WTC11 (cell line): ENCODE measurements around the gene LYRM4. TPM values are rescaled to one million over a fixed set of nuclear protein-coding genes. Genes with fewer than 3 reads are reported as not detected.

Source experiments
- ATAC-seq: fragments of 200-7000 bp; cut with Tn5 transposase; 2 replicates; pipeline ENCODE4 v1.10.0; 2021; ENCODE audit warnings: mild to moderate bottlenecking, moderate library complexity
- CTCF ChIA-PET: fragments of 300-600 bp; sonication (Branson Sonifier 250); formaldehyde crosslinking; loops from one replicate; lab custom pipeline; 2021; ENCODE audit warnings: antibody characterized with exemption; lab: Charles Lee
- POLR2A ChIA-PET: fragments of 350-600 bp; sonication (Branson Sonifier 250); formaldehyde crosslinking; loops from one replicate; lab custom pipeline; 2021; ENCODE audit warnings: antibody characterized with exemption; lab: Charles Lee
- DNase-seq: peaks from one replicate; pipeline ENCODE4 v3.0.0; 2021; ENCODE audit warnings: low spot score
- H3K27ac Mint-ChIP-seq: 2 replicates; pipeline ENCODE4 v1.8.0; 2021; ENCODE audit warnings: mixed read lengths
- H3K27me3 Mint-ChIP-seq: 2 replicates; pipeline ENCODE4 v1.8.0; 2021; ENCODE audit warnings: low read depth, mild to moderate bottlenecking, moderate library complexity, mixed read lengths
- H3K36me3 Mint-ChIP-seq: 2 replicates; pipeline ENCODE4 v1.8.0; 2021; ENCODE audit warnings: mixed read lengths
- H3K4me1 Mint-ChIP-seq: 2 replicates; pipeline ENCODE4 v1.8.0; 2022; ENCODE audit warnings: mixed read lengths
- H3K4me3 Mint-ChIP-seq: 2 replicates; pipeline ENCODE4 v1.8.0; 2021; ENCODE audit warnings: mild to moderate bottlenecking, moderate library complexity, mixed read lengths
- H3K9me3 Mint-ChIP-seq: 2 replicates; pipeline ENCODE4 v1.8.0; 2021; ENCODE audit warnings: mixed read lengths
- CREB1 ChIP-seq: sonication (generic); formaldehyde crosslinking; IDR thresholded peaks from 2 replicates; pipeline ENCODE4 v1.8.0; 2023; ENCODE audit warnings: mild to moderate bottlenecking, missing genetic modification reagents
- CTCF ChIP-seq: fragments of 200-600 bp; IDR thresholded peaks from 2 replicates; pipeline ENCODE4 v1.8.0; 2022; ENCODE audit warnings: antibody characterized with exemption
- ELF4 ChIP-seq: sonication (generic); formaldehyde crosslinking; IDR thresholded peaks from 2 replicates; pipeline ENCODE4 v1.8.1; 2022; ENCODE audit warnings: low read depth, mild to moderate bottlenecking, moderate library complexity, missing genetic modification reagents
- ESRRA ChIP-seq: sonication (generic); formaldehyde crosslinking; IDR thresholded peaks from 2 replicates; pipeline ENCODE4 v1.8.1; 2022; ENCODE audit warnings: mild to moderate bottlenecking, missing genetic modification reagents, borderline replicate concordance
- ETV6 ChIP-seq: sonication (generic); formaldehyde crosslinking; IDR thresholded peaks from 2 replicates; pipeline ENCODE4 v1.8.1; 2022; ENCODE audit warnings: mild to moderate bottlenecking, missing genetic modification reagents
- FOXJ3 ChIP-seq: sonication (generic); formaldehyde crosslinking; IDR thresholded peaks from 2 replicates; pipeline ENCODE4 v1.9.0; 2021; ENCODE audit warnings: missing genetic modification reagents, mild to moderate bottlenecking, borderline replicate concordance
- FOXP1 ChIP-seq: sonication (generic); formaldehyde crosslinking; IDR thresholded peaks from 2 replicates; pipeline ENCODE4 v1.8.0; 2022; ENCODE audit warnings: missing genetic modification reagents, mild to moderate bottlenecking, moderate library complexity, borderline replicate concordance
- GRHL2 ChIP-seq: fragments of 250-450 bp; sonication (Bioruptor Pico); IDR thresholded peaks from 2 replicates; pipeline ENCODE4 v1.8.0; 2022; ENCODE audit warnings: mild to moderate bottlenecking, moderate library complexity; ENCODE audit not compliant: insufficient replicate concordance, severe bottlenecking
- IRF2 ChIP-seq: sonication (generic); formaldehyde crosslinking; IDR thresholded peaks from 2 replicates; pipeline ENCODE4 v1.8.0; 2022; ENCODE audit warnings: low read depth, missing genetic modification reagents, borderline replicate concordance
- JUN ChIP-seq: sonication (generic); formaldehyde crosslinking; IDR thresholded peaks from 2 replicates; pipeline ENCODE4 v1.8.0; 2023; ENCODE audit warnings: mild to moderate bottlenecking, missing genetic modification reagents
- KAT7 ChIP-seq: sonication (generic); formaldehyde crosslinking; IDR thresholded peaks from 2 replicates; pipeline ENCODE4 v1.8.1; 2023; ENCODE audit warnings: missing genetic modification reagents, mild to moderate bottlenecking, borderline replicate concordance
- MAX ChIP-seq: sonication (generic); formaldehyde crosslinking; IDR thresholded peaks from 2 replicates; pipeline ENCODE4 v1.8.0; 2022; ENCODE audit warnings: mild to moderate bottlenecking, missing genetic modification reagents
- MLX ChIP-seq: sonication (generic); formaldehyde crosslinking; IDR thresholded peaks from 2 replicates; pipeline ENCODE4 v1.8.1; 2023; ENCODE audit warnings: mild to moderate bottlenecking, missing genetic modification reagents, moderate library complexity
- NFATC4 ChIP-seq: fragments of 250-450 bp; sonication (Bioruptor Pico); IDR thresholded peaks from 2 replicates; pipeline ENCODE4 v1.9.0; 2021; ENCODE audit warnings: mild to moderate bottlenecking
- NFE2L1 ChIP-seq: sonication (generic); formaldehyde crosslinking; IDR thresholded peaks from 2 replicates; pipeline ENCODE4 v1.8.1; 2023; ENCODE audit warnings: missing genetic modification reagents
- NFYB ChIP-seq: sonication (generic); formaldehyde crosslinking; conservative IDR thresholded peaks from 2 replicates; pipeline ENCODE4 v1.8.0; 2022; ENCODE audit warnings: low read depth, missing genetic modification reagents
- PRDM15 ChIP-seq: sonication (generic); formaldehyde crosslinking; IDR thresholded peaks from 2 replicates; pipeline ENCODE4 v1.8.0; 2022; ENCODE audit warnings: missing genetic modification reagents
- PRRX2 ChIP-seq: fragments of 250-450 bp; sonication (Bioruptor Pico); IDR thresholded peaks from 2 replicates; pipeline ENCODE4 v1.8.0; 2021; ENCODE audit warnings: mild to moderate bottlenecking
- RELA ChIP-seq: sonication (generic); formaldehyde crosslinking; IDR thresholded peaks from 2 replicates; pipeline ENCODE4 v1.8.1; 2022; ENCODE audit warnings: missing genetic modification reagents, mild to moderate bottlenecking, borderline replicate concordance
- SMAD3 ChIP-seq: sonication (generic); formaldehyde crosslinking; IDR thresholded peaks from 2 replicates; pipeline ENCODE4 v1.8.0; 2022; ENCODE audit warnings: missing genetic modification reagents, mild to moderate bottlenecking, borderline replicate concordance
- TCF7 ChIP-seq: sonication (generic); formaldehyde crosslinking; IDR thresholded peaks from 2 replicates; pipeline ENCODE4 v1.8.0; 2022; ENCODE audit warnings: mild to moderate bottlenecking, low read depth, missing genetic modification reagents, moderate library complexity
- TP53 ChIP-seq: sonication (generic); formaldehyde crosslinking; IDR thresholded peaks from 2 replicates; pipeline ENCODE4 v1.8.1; 2023; ENCODE audit warnings: mild to moderate bottlenecking, missing genetic modification reagents
- ZNF232 ChIP-seq: sonication (generic); formaldehyde crosslinking; IDR thresholded peaks from 2 replicates; pipeline ENCODE4 v1.8.0; 2022; ENCODE audit warnings: mild to moderate bottlenecking, missing genetic modification reagents
- ZNF416 ChIP-seq: fragments of 250-450 bp; sonication (Bioruptor Pico); IDR thresholded peaks from 2 replicates; pipeline ENCODE4 v1.9.0; 2021; ENCODE audit warnings: mild to moderate bottlenecking, inconsistent platforms
- ZNF423 ChIP-seq: fragments of 250-450 bp; sonication (Bioruptor Pico); IDR thresholded peaks from 2 replicates; pipeline ENCODE4 v2.1.2; 2022; ENCODE audit warnings: mild to moderate bottlenecking, moderate library complexity
- total RNA-seq: library from RNA; stranded (reverse); gene quantifications from 3 replicates; pipeline ENCODE4 v1.2.3, GENCODE V29; 2021

Gene LYRM4
- total RNA-seq, 1 experiment from 2014 or later: 49.7 TPM

- no peak for TF ChIP-seq ZNF423 (CRISPR knock-in tag)
These were observed 10.3 kb downstream of the LYRM4 start (continued) for GRCh38 chr6:5250451-5250850.

- H3K27ac Mint-ChIP-seq: no peak overlapping the region
- TF ChIP-seq CTCF (no peak), SMAD3 (CRISPR knock-in tag) (no peak), MAX (no peak), ETV6 (CRISPR knock-in tag) (no peak), TCF7 (no peak), TP53 (CRISPR knock-in tag) (no peak), CREB1 (CRISPR knock-in tag) (no peak), ZNF232 (no peak), MLX (CRISPR knock-in tag) (no peak), KAT7 (no peak), ESRRA (CRISPR knock-in tag) (no peak), ZNF416 (no peak), GRHL2 (CRISPR knock-in tag) (no peak)
- H3K4me1 Mint-ChIP-seq: peaks cover 4% of the 10 kb centered on the region; the same call in 1 of the 2 replicates
- peaks cover 10% of the 10 kb centered on the region for H3K9me3 Mint-ChIP-seq
- POLR2A ChIA-PET: no interaction called here
- H3K27me3 Mint-ChIP-seq: no peaks in the 10 kb centered on the region
- H3K4me3 Mint-ChIP-seq: no peak overlapping the region
- ATAC-seq: no peak
- no peak for DNase-seq
- H3K36me3 Mint-ChIP-seq: peaks cover 22% of the 10 kb centered on the region
- CTCF ChIA-PET: interaction anchor here (1.2 kb wide), 1 partner anchor 130 kb away, joined by 4 read pairs; no protein-coding TSS in a partner anchor
These were observed 11.2 kb downstream of the LYRM4 start for GRCh38 chr6:5249451-5250122.

GRCh38 chr6:5248302-5249098, 12.2 kb downstream of the LYRM4 start:
- CTCF ChIA-PET: interaction anchor here (1.2 kb wide), 1 partner anchor 131 kb away, joined by 4 read pairs; no protein-coding TSS in a partner anchor
- DNase-seq (no peak), ATAC-seq (no peak)
- peaks cover 10% of the 10 kb centered on the region for H3K9me3 Mint-ChIP-seq
- H3K4me1 Mint-ChIP-seq: peaks cover 4% of the 10 kb centered on the region; the same call in 1 of the 2 replicates
- POLR2A ChIA-PET: no interaction called here
- H3K36me3 Mint-ChIP-seq: peaks cover 16% of the 10 kb centered on the region
- no peaks in the 10 kb centered on the region for H3K27me3 Mint-ChIP-seq
- no peak overlapping the region for H3K4me3 Mint-ChIP-seq
- H3K27ac Mint-ChIP-seq: peak overlapping the region; percentile 16; the same call in 1 of the 2 replicates
- TF ChIP-seq CTCF (no peak), NFATC4 (CRISPR knock-in tag) (no peak), ELF4 (CRISPR knock-in tag) (no peak), PRDM15 (CRISPR knock-in tag) (no peak), FOXJ3 (CRISPR knock-in tag) (no peak), NFE2L1 (CRISPR knock-in tag) (no peak), PRRX2 (CRISPR knock-in tag) (no peak), NFYB (no peak), FOXP1 (CRISPR knock-in tag) (no peak), JUN (CRISPR knock-in tag) (no peak), IRF2 (no peak), RELA (CRISPR knock-in tag) (no peak)
